ENCODE results near the gene MGAT4C. TPM values are rescaled to one million over a fixed set of nuclear protein-coding genes. Genes with fewer than 3 reads are reported as not detected.

The MGAT4C gene
- total and polyA plus RNA-seq, 2 experiments from 2014 or later, result 4.5 to 4.7 TPM

GRCh38 chr12:86241600-86241999 lies 14.6 kb downstream of the MGAT4C start:
- Mint-ChIP-seq H3K4me1 (no peaks in the 10 kb centered on the region), H3K27ac (no peak overlapping the region), H3K27me3 (ENCODE audit: insufficient read depth, low read depth, poor library complexity) (no peaks in the 10 kb centered on the region), H3K9me3 (no peaks in the 10 kb centered on the region), H3K36me3 (ENCODE audit: low read depth) (no peaks in the 10 kb centered on the region), H3K4me3 (no peak overlapping the region)
- Histone ChIP-seq H3K4me1 (ENCODE audit: insufficient read depth) (no peaks in the 10 kb centered on the region), H3K36me3 (ENCODE audit: insufficient read depth) (no peaks in the 10 kb centered on the region), H4K20me1 (replicated peaks; ENCODE audit: insufficient read depth) (no peaks in the 10 kb centered on the region), H3K27me3 (ENCODE audit: insufficient read depth) (no peaks in the 10 kb centered on the region), H3K4me2 (no peak overlapping the region), H3K4me3 (no peak overlapping the region), H3K9me2 (ENCODE audit: insufficient read depth) (no peaks in the 10 kb centered on the region), H3K79me2 (replicated peaks; ENCODE audit: insufficient read depth) (no peaks in the 10 kb centered on the region), H2AFZ (no peak overlapping the region), H3F3A (replicated peaks; ENCODE audit: low read depth) (no peaks in the 10 kb centered on the region), H3K27ac (ENCODE audit: low read depth) (no peak overlapping the region)
- TF ChIP-seq ZNF462 (CRISPR knock-in tag; IDR thresholded peaks at IDR 0.05) (no peak), REST (IDR thresholded peaks at IDR 0.05; ENCODE audit: unreplicated experiment) (no peak), POLR2AphosphoS5 (IDR thresholded peaks at IDR 0.05; ENCODE audit: low read depth) (no peak), EZH2phosphoT487 (IDR thresholded peaks at IDR 0.05; ENCODE audit: unreplicated experiment) (no peak), ZNF114 (CRISPR knock-in tag; IDR thresholded peaks at IDR 0.05) (no peak), ZNF331 (CRISPR knock-in tag; IDR thresholded peaks at IDR 0.05; ENCODE audit: low read depth) (no peak), JUNB (IDR thresholded peaks at IDR 0.05; ENCODE audit: unreplicated experiment) (no peak), STAT1 (IDR thresholded peaks at IDR 0.05; ENCODE audit: unreplicated experiment) (no peak), ETS1 (IDR thresholded peaks at IDR 0.05) (no peak), CTCF (conservative IDR thresholded peaks at IDR 0.05; ENCODE audit: low read depth in 2 of 2) (no peak)
- no peak for DNase-seq (ENCODE audit: low spot score)
- no peak for ATAC-seq

Data from GM23338 (cell line).